ENCODE data around the gene LDLRAD4.
"Not testable (repeated sequence)": the region's sequence is repeated elsewhere in the genome, so short reads cannot be mapped to it uniquely, and the experiment has no call there.

LDLRAD4 gene

GRCh38 chr18:13313006-13313686 is 94.6 kb downstream of the LDLRAD4 start:
- no peak for DNase-seq

- no peak for DNase-seq
These were observed 96.4 kb downstream of the LDLRAD4 start for GRCh38 chr18:13315000-13315399.

- DNase-seq: no peak
These were observed 97.5 kb downstream of the LDLRAD4 start for GRCh38 chr18:13316063-13316462.

GRCh38 chr18:13317801-13318200 is 99.2 kb downstream of the LDLRAD4 start:
- DNase-seq: peak; percentile 27

GRCh38 chr18:13318731-13319501 is 100.4 kb downstream of the LDLRAD4 start:
- DNase-seq: peak; percentile 38

- no peak for DNase-seq
These were observed 101.1 kb downstream of the LDLRAD4 start for GRCh38 chr18:13319629-13320028.

GRCh38 chr18:13320096-13320495 is 101.5 kb downstream of the LDLRAD4 start:
- no peak for DNase-seq

GRCh38 chr18:13320891-13321425 is 102.4 kb downstream of the LDLRAD4 start:
- DNase-seq: no peak

GRCh38 chr18:13321923-13322322 is 103.4 kb downstream of the LDLRAD4 start:
- DNase-seq: no peak

- no peak for DNase-seq
These were observed 104.6 kb downstream of the LDLRAD4 start for GRCh38 chr18:13323186-13323585.

GRCh38 chr18:13324880-13325279 is 106.3 kb downstream of the LDLRAD4 start:
- no peak for DNase-seq

GRCh38 chr18:13328213-13328612 is 109.7 kb downstream of the LDLRAD4 start:
- no peak for DNase-seq

- no peak for DNase-seq
These were observed 112.4 kb downstream of the LDLRAD4 start for GRCh38 chr18:13330996-13331395.

- DNase-seq: no peak
These were observed 113.3 kb downstream of the LDLRAD4 start for GRCh38 chr18:13331846-13332245.

- DNase-seq: no peak
These were observed 114.3 kb downstream of the LDLRAD4 start for GRCh38 chr18:13332874-13333273.

- DNase-seq: no peak
These were observed 117.3 kb downstream of the LDLRAD4 start for GRCh38 chr18:13335903-13336302.

GRCh38 chr18:13336841-13337240 is 118.3 kb downstream of the LDLRAD4 start:
- no peak for DNase-seq

- DNase-seq: no peak
These were observed 118.8 kb downstream of the LDLRAD4 start for GRCh38 chr18:13337369-13337768.

- DNase-seq: no peak
These were observed 119.8 kb downstream of the LDLRAD4 start for GRCh38 chr18:13338318-13338717.

GRCh38 chr18:13339653-13340052 is 121.1 kb downstream of the LDLRAD4 start:
- DNase-seq: no peak

GRCh38 chr18:13346449-13346848 is 127.9 kb downstream of the LDLRAD4 start:
- DNase-seq: not testable (repeated sequence)

GRCh38 chr18:13353084-13353823 is 134.7 kb downstream of the LDLRAD4 start:
- no peak for DNase-seq

GRCh38 chr18:13354402-13354801 is 135.8 kb downstream of the LDLRAD4 start:
- DNase-seq: no peak

All from SHP77 treated with DMSO at 0.1 percent for 48 hours (cell line).